ENCODE data around the gene GNA15. TPM values are rescaled to one million over a fixed set of nuclear protein-coding genes. Genes with fewer than 3 reads are reported as not detected.

Gene GNA15
- total and polyA plus RNA-seq, 10 donors: 3.8 to 24.9 (median 12.5) TPM

DNA sequence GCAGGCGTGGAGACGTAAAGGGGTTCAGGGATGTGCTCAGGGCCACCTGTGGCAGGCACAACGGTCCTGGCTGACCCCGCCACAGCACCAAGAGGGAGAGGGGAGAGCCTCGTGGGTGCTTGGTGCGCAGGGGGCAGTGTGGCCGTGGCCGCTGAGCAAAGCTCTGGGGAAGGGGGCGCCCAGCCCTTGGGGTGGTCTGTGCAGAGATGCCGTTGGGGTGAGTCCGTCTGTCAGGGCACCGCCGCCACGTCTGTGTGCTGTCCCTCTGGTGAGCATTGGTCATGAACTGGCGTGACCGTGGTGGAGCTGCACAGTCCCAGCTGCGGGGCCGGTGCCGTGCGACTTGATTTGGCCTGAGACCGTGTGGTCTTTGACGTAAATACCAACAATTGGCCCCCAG lies 26.3 kb upstream of the GNA15 start:
- WGBS, 5 donors: 81 to 91% (median 87%) methylated on average over 13 to 22 of the region's 22 CpGs
- no peak for DNase-seq

DNA sequence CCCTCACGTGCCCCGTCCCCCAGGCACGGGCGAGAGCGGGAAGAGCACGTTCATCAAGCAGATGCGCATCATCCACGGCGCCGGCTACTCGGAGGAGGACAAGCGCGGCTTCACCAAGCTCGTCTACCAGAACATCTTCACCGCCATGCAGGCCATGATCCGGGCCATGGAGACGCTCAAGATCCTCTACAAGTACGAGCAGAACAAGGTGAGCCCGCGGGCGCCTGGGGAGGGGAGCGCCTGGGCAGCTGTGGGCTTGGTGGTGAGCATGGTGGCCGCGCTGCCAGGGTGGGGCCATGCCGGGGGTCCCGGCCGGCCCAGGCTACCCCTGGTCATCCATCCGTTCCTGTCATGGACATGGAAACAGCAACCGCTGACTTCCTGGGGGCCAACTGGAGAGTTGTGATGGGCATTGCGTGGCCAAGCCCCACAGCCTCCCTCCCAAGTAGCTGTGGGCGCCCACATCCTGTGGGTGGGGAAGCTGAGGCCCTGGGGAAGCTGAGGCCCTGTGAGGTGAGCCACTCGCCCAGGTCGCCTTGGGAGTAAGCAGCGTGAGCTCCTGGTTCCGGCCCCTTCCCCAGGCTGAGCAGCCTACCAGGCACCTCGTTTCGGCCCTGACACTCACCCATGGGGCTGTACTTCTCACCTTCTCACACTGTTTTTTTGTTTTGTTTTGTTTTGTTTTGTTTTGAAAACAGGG lies 25.6 kb upstream of the GNA15 start:
- 87 to 94% (median 91%) methylated on average over 25 to 37 of the region's 37 CpGs for WGBS, 5 donors

More for the DNA sequence above, 26.3 kb upstream of the GNA15 start:
- Histone ChIP-seq H3K36me3 (peaks cover 0 to 40% (median 4%) of the 10 kb centered on the region in 6 donors), H3K27me3 (replicated peaks in 1 of 7) (no peaks in the 10 kb centered on the region), H3K4me3 (no peak overlapping the region), H3K4me1 (peaks cover 1 to 42% (median 15%) of the 10 kb centered on the region in 6 donors), H3K27ac (no peak overlapping the region), H3K9me3 (no peaks in the 10 kb centered on the region)
- intact Hi-C loops (cut with DNase I; ENCODE audit: low total_unique reads): no loop called here
- TF ChIP-seq POLR2A (IDR thresholded peaks at IDR 0.05) (no peak), POLR2AphosphoS5 (IDR thresholded peaks at IDR 0.05) (no peak)
- TF ChIP-seq, protein P1, sequence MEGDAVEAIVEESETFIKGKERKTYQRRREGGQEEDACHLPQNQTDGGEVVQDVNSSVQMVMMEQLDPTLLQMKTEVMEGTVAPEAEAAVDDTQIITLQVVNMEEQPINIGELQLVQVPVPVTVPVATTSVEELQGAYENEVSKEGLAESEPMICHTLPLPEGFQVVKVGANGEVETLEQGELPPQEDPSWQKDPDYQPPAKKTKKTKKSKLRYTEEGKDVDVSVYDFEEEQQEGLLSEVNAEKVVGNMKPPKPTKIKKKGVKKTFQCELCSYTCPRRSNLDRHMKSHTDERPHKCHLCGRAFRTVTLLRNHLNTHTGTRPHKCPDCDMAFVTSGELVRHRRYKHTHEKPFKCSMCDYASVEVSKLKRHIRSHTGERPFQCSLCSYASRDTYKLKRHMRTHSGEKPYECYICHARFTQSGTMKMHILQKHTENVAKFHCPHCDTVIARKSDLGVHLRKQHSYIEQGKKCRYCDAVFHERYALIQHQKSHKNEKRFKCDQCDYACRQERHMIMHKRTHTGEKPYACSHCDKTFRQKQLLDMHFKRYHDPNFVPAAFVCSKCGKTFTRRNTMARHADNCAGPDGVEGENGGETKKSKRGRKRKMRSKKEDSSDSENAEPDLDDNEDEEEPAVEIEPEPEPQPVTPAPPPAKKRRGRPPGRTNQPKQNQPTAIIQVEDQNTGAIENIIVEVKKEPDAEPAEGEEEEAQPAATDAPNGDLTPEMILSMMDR (IDR thresholded peaks at IDR 0.05 in 8 of 11, conservative IDR thresholded peaks at IDR 0.05 in 3 of 11): no peak

DNA sequence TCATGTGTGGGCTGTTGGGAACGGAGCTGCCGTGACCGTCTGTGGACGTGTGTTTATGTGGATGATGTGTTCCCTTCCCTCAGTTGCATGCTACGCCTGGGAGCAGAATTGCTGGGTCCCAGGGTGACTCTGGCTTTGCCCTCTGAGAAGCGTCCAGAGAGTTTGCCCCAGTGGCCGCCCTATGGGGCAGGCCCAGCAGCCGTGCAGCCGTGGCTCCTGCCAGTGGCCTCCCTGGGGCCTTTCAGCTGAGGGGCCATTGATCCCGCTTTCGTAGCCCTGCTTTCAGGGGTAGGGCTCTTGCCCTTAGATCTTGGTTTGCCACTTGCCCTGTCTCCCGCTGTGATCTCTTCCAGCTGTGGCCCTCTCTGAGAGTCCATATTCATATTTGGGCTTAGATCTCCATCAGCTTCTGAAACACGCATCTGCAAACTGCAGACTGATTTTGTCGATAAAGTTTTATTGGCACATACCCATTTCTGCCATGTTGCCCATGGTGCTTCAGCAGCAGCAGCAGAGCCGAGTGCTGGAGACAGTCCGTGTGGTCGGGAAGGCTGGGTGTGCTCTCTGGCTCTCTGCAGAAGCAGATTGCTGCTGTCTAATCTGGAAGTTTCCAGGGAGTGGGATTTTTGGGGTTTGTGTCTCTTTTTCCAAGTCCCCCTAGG lies 24.1 kb upstream of the GNA15 start:
- DNase-seq: no peak
- H3K9me3 ChIP-seq: no peaks in the 10 kb centered on the region
- H3K36me3 ChIP-seq: peaks cover 0 to 59% (median 4%) of the 10 kb centered on the region in 6 donors
- WGBS, 5 donors: 91 to 97% (median 95%) methylated on average over 10 to 17 of the region's 17 CpGs
- H3K27me3 ChIP-seq (replicated peaks in 1 of 7): no peaks in the 10 kb centered on the region
- no peak overlapping the region for H3K27ac ChIP-seq
- TF ChIP-seq POLR2A (IDR thresholded peaks at IDR 0.05): no peak
- TF ChIP-seq POLR2AphosphoS5 (IDR thresholded peaks at IDR 0.05): no peak
- TF ChIP-seq, protein P1 (IDR thresholded peaks at IDR 0.05 in 8 of 11, conservative IDR thresholded peaks at IDR 0.05 in 3 of 11): no peak
- H3K4me1 ChIP-seq: peaks cover 0 to 23% (median 10%) of the 10 kb centered on the region in 6 donors
- no peak overlapping the region for H3K4me3 ChIP-seq
- intact Hi-C loops (cut with DNase I; ENCODE audit: low total_unique reads): no loop called here

More for the DNA sequence above, 25.6 kb upstream of the GNA15 start:
- Histone ChIP-seq H3K9me3 (no peaks in the 10 kb centered on the region), H3K27ac (no peak overlapping the region), H3K27me3 (replicated peaks in 1 of 7) (no peaks in the 10 kb centered on the region), H3K4me1 (peaks cover 0 to 36% (median 12%) of the 10 kb centered on the region in 6 donors), H3K36me3 (peaks cover 0 to 48% (median 4%) of the 10 kb centered on the region in 6 donors), H3K4me3 (no peak overlapping the region)
- no peak for DNase-seq
- intact Hi-C loops (cut with DNase I; ENCODE audit: low total_unique reads): no loop called here
- TF ChIP-seq, protein P1 (IDR thresholded peaks at IDR 0.05 in 8 of 11, conservative IDR thresholded peaks at IDR 0.05 in 3 of 11): no peak
- no peak for TF ChIP-seq POLR2AphosphoS5 (IDR thresholded peaks at IDR 0.05)
- TF ChIP-seq POLR2A (IDR thresholded peaks at IDR 0.05): no peak

Measured in spleen (tissue), 11 donors.